Neuronal stem cell (in vitro differentiated cells): ENCODE measurements around the gene UCMA.
A peak's percentile ranks its signal among the peaks of the same experiment; 100 is the strongest.

Source experiments
- DNase-seq: peaks from one replicate; pipeline ENCODE4 v3.0.0-alpha.2; 2013; ENCODE audit warnings: low spot score
- H2AFZ ChIP-seq: one replicate; pipeline ENCODE4 v1.6.1; 2013; ENCODE audit warnings: mild to moderate bottlenecking, low read length, inconsistent platforms
- H2AK5ac ChIP-seq: 2 replicates; pipeline ENCODE4 v1.6.1; 2013; ENCODE audit warnings: low read depth, mild to moderate bottlenecking, inconsistent platforms, low read length, moderate library complexity, mixed read lengths
- H2BK120ac ChIP-seq: 2 replicates; pipeline ENCODE4 v1.6.1; 2013; ENCODE audit warnings: low read depth, mild to moderate bottlenecking, inconsistent platforms, low read length, moderate library complexity, mixed read lengths
- H2BK12ac ChIP-seq: one replicate; pipeline ENCODE4 v1.6.1; 2013; ENCODE audit warnings: low read length, inconsistent platforms
- H2BK15ac ChIP-seq: 2 replicates; pipeline ENCODE4 v1.6.1; 2013; ENCODE audit warnings: mild to moderate bottlenecking, low read length, inconsistent platforms, mixed read lengths
- H2BK5ac ChIP-seq: one replicate; pipeline ENCODE4 v1.6.1; 2013; ENCODE audit warnings: inconsistent platforms, mild to moderate bottlenecking, low read length, moderate library complexity
- H3K14ac ChIP-seq: one replicate; pipeline ENCODE4 v1.6.1; 2013; ENCODE audit warnings: low read length, inconsistent platforms
- H3K18ac ChIP-seq: 2 replicates; pipeline ENCODE4 v1.6.1; 2013; ENCODE audit warnings: low read length, inconsistent platforms
- H3K23ac ChIP-seq: 2 replicates; pipeline ENCODE4 v1.6.1; 2013; ENCODE audit warnings: low read depth, mild to moderate bottlenecking, mixed read lengths, low read length, inconsistent platforms; ENCODE audit not compliant: poor library complexity
- H3K27ac ChIP-seq: replicated peaks from 3 replicates; pipeline ENCODE4 v1.5.1; 2013; ENCODE audit warnings: low read length, inconsistent platforms
- H3K27me3 ChIP-seq, 3 experiments: 2 replicates each; pipeline ENCODE4 v1.6.1; 2013; ENCODE audit warnings: low read length in 3 of 3, mild to moderate bottlenecking in 2 of 3, inconsistent platforms in 1 of 3, low read depth in 1 of 3, mixed read lengths in 1 of 3, moderate library complexity in 1 of 3; ENCODE audit not compliant: control insufficient read depth in 3 of 3, insufficient read depth in 3 of 3
- H3K36me3 ChIP-seq, 2 donors: replicated peaks in 1 of 2; 2 replicates each; pipeline ENCODE4 v1.6.1; 2013; ENCODE audit warnings: low read length in 2 of 2; ENCODE audit not compliant: control insufficient read depth in 2 of 2, insufficient read depth in 2 of 2
- H3K4ac ChIP-seq: 2 replicates; pipeline ENCODE4 v1.6.1; 2013; ENCODE audit warnings: inconsistent platforms, mild to moderate bottlenecking, low read length, moderate library complexity
- H3K4me1 ChIP-seq, 2 donors: 1 replicate in 1 of 2; 2 replicates in 1 of 2; pipeline ENCODE4 v1.6.1; 2013; ENCODE audit warnings: low read length in 2 of 2, low read depth in 1 of 2; ENCODE audit not compliant: control insufficient read depth in 2 of 2, insufficient read depth in 1 of 2
- H3K4me2 ChIP-seq: one replicate; pipeline ENCODE4 v1.6.1; 2013; ENCODE audit warnings: mild to moderate bottlenecking, low read length, inconsistent platforms; ENCODE audit not compliant: insufficient read depth, poor library complexity, severe bottlenecking
- H3K4me3 ChIP-seq, 2 donors: 2 replicates each; pipeline ENCODE4 v1.5.1; 2013; ENCODE audit warnings: low read length in 2 of 2, mild to moderate bottlenecking in 2 of 2, inconsistent platforms in 1 of 2, moderate library complexity in 1 of 2
- H3K79me1 ChIP-seq: one replicate; pipeline ENCODE4 v1.6.1; 2013; ENCODE audit warnings: low read depth, mild to moderate bottlenecking, inconsistent platforms, low read length, moderate library complexity
- H3K9ac ChIP-seq: one replicate; pipeline ENCODE4 v1.6.1; 2013; ENCODE audit warnings: mild to moderate bottlenecking, low read depth, low read length, inconsistent platforms; ENCODE audit not compliant: poor library complexity
- H3K9me3 ChIP-seq, 2 donors: replicated peaks in 1 of 2; 2 replicates each; pipeline versions ENCODE3 to v1.6.1; 2013; ENCODE audit warnings: low read length in 2 of 2, mild to moderate bottlenecking in 2 of 2, inconsistent platforms in 1 of 2, low read depth in 1 of 2, mixed read lengths in 1 of 2, moderate library complexity in 1 of 2; ENCODE audit not compliant: control insufficient read depth in 2 of 2, insufficient read depth in 1 of 2
- H4K8ac ChIP-seq: one replicate; pipeline ENCODE4 v1.6.1; 2013; ENCODE audit warnings: low read depth, mild to moderate bottlenecking, inconsistent platforms, low read length, moderate library complexity
- H4K91ac ChIP-seq: one replicate; pipeline ENCODE4 v1.6.1; 2013; ENCODE audit warnings: low read length, low read depth, mild to moderate bottlenecking, inconsistent platforms; ENCODE audit not compliant: poor library complexity
- WGBS, 2 donors: extraction: QIAGEN DNeasy Blood & Tissue Kit; methylation state at CpG; one replicate each; pipeline ENCODE4 v1.1.7; 2013; ENCODE audit warnings: missing lambda C conversion rate in 2 of 2, mixed read lengths in 1 of 2; ENCODE audit not compliant: insufficient read length in 2 of 2, insufficient replicate concordance in 1 of 2; ENCODE audit errors: extremely low coverage in 2 of 2; 5-methylcytosine and 5-hydroxymethylcytosine counted together

UCMA gene

GRCh38 chr10:13219685-13220670 lies 14.2 kb downstream of the UCMA start:
- H3K4me2 ChIP-seq = no peak overlapping the region
- H3K23ac ChIP-seq = no peak overlapping the region
- no peak overlapping the region for H3K4me3 ChIP-seq
- no peak overlapping the region for H4K8ac ChIP-seq
- H2BK5ac ChIP-seq = no peak overlapping the region
- H3K27ac ChIP-seq = peak overlapping the region; percentile 38
- no peaks in the 10 kb centered on the region for H3K36me3 ChIP-seq
- H3K9ac ChIP-seq = no peak overlapping the region
- H3K4me1 ChIP-seq = peaks cover 0 to 3% of the 10 kb centered on the region in 2 donors
- H4K91ac ChIP-seq = no peak overlapping the region
- H2BK12ac ChIP-seq = no peak overlapping the region
- no peak overlapping the region for H2BK120ac ChIP-seq
- no peak overlapping the region for H3K14ac ChIP-seq
- H2AFZ ChIP-seq = no peak overlapping the region
- no peak overlapping the region for H3K18ac ChIP-seq
- H2AK5ac ChIP-seq = no peak overlapping the region
- no peaks in the 10 kb centered on the region for H3K79me1 ChIP-seq
- no peaks in the 10 kb centered on the region for H3K27me3 ChIP-seq
- H2BK15ac ChIP-seq = no peak overlapping the region
- no peak for DNase-seq
- no peak overlapping the region for H3K4ac ChIP-seq
- WGBS, 2 donors = no CpG with 5 or more reads among the region's 12 CpGs
- no peaks in the 10 kb centered on the region for H3K9me3 ChIP-seq

- Histone ChIP-seq H2BK15ac (no peak overlapping the region), H2AK5ac (no peak overlapping the region), H3K9me3 (no peaks in the 10 kb centered on the region), H3K27me3 (no peaks in the 10 kb centered on the region), H3K4me1 (peaks cover 0 to 3% of the 10 kb centered on the region in 2 donors), H2BK120ac (no peak overlapping the region), H3K14ac (no peak overlapping the region), H3K23ac (no peak overlapping the region), H3K4me3 (no peak overlapping the region), H3K27ac (no peak overlapping the region), H2AFZ (no peak overlapping the region), H2BK5ac (no peak overlapping the region), H3K79me1 (no peaks in the 10 kb centered on the region), H3K4ac (no peak overlapping the region), H4K91ac (no peak overlapping the region), H3K36me3 (peaks cover 1 to 3% of the 10 kb centered on the region in 2 donors), H2BK12ac (no peak overlapping the region), H3K4me2 (no peak overlapping the region), H4K8ac (no peak overlapping the region), H3K9ac (no peak overlapping the region), H3K18ac (no peak overlapping the region)
- no CpG with 5 or more reads among the region's 4 CpGs for WGBS, 2 donors
- no peak for DNase-seq
These were observed 15.3 kb downstream of the UCMA start for GRCh38 chr10:13218878-13219277.

GRCh38 chr10:13213163-13213562 lies 21.0 kb downstream of the UCMA start:
- H2AK5ac ChIP-seq = no peak overlapping the region
- no peak overlapping the region for H4K91ac ChIP-seq
- H2BK120ac ChIP-seq = no peak overlapping the region
- H2BK12ac ChIP-seq = no peak overlapping the region
- no peak overlapping the region for H3K4me2 ChIP-seq
- H4K8ac ChIP-seq = no peak overlapping the region
- no peak overlapping the region for H3K14ac ChIP-seq
- H3K4ac ChIP-seq = no peak overlapping the region
- H3K27me3 ChIP-seq = no peaks in the 10 kb centered on the region
- no peak overlapping the region for H3K4me3 ChIP-seq
- WGBS, 2 donors = no CpG with 5 or more reads among the region's 7 CpGs
- no peak overlapping the region for H3K18ac ChIP-seq
- no peaks in the 10 kb centered on the region for H3K4me1 ChIP-seq
- H3K9me3 ChIP-seq = peaks cover 3 to 13% of the 10 kb centered on the region in 2 donors
- H3K36me3 ChIP-seq = peaks cover 7 to 58% of the 10 kb centered on the region in 2 donors
- no peak overlapping the region for H2BK5ac ChIP-seq
- H3K9ac ChIP-seq = no peak overlapping the region
- no peak overlapping the region for H2AFZ ChIP-seq
- H2BK15ac ChIP-seq = no peak overlapping the region
- no peak overlapping the region for H3K23ac ChIP-seq
- H3K27ac ChIP-seq = no peak overlapping the region
- no peak for DNase-seq
- no peaks in the 10 kb centered on the region for H3K79me1 ChIP-seq

GRCh38 chr10:13206546-13207443 lies 27.4 kb downstream of the UCMA start:
- H3K79me1 ChIP-seq = no peaks in the 10 kb centered on the region
- no peak overlapping the region for H4K91ac ChIP-seq
- H3K9me3 ChIP-seq = peaks cover 0 to 11% of the 10 kb centered on the region in 2 donors
- H3K4ac ChIP-seq = no peak overlapping the region
- no peak overlapping the region for H3K18ac ChIP-seq
- no peak overlapping the region for H2AFZ ChIP-seq
- no peak overlapping the region for H4K8ac ChIP-seq
- no peak overlapping the region for H2BK5ac ChIP-seq
- H3K9ac ChIP-seq = no peak overlapping the region
- H3K4me2 ChIP-seq = no peak overlapping the region
- H2BK120ac ChIP-seq = no peak overlapping the region
- H3K27ac ChIP-seq = no peak overlapping the region
- H2BK12ac ChIP-seq = no peak overlapping the region
- H3K4me1 ChIP-seq = no peaks in the 10 kb centered on the region
- H3K14ac ChIP-seq = no peak overlapping the region
- no peak overlapping the region for H2BK15ac ChIP-seq
- no CpG with 5 or more reads among the region's 5 CpGs for WGBS, 2 donors
- DNase-seq = no peak
- peaks cover 39 to 97% of the 10 kb centered on the region in 2 donors for H3K36me3 ChIP-seq
- no peaks in the 10 kb centered on the region for H3K27me3 ChIP-seq
- no peak overlapping the region for H3K23ac ChIP-seq
- H3K4me3 ChIP-seq = no peak overlapping the region
- H2AK5ac ChIP-seq = no peak overlapping the region
